SW 1271 (cell line): ENCODE data around the gene ALDH1A2.
A peak's percentile ranks its signal among the peaks of the same experiment; 100 is the strongest.
"Not testable (repeated sequence)": the region's sequence is repeated elsewhere in the genome, so short reads cannot be mapped to it uniquely, and the experiment has no call there.

Experiments used
- DNase-seq, 2 experiments: peaks; one replicate each; lab custom pipeline; 2025; lab: John Stamatoyannopoulos, UW

Gene ALDH1A2

GRCh38 chr15:58065445-58066041 is at the start of gene ALDH1A2:
Gene ALDH1A2 (minus strand): TSS chr15:58065711. CDS start chr15:58065650, 61 bp downstream.
- DNase-seq, result no peak

GRCh38 chr15:58114812-58115211 is 49.3 kb upstream of the ALDH1A2 start:
- DNase-seq, result no peak

DNA sequence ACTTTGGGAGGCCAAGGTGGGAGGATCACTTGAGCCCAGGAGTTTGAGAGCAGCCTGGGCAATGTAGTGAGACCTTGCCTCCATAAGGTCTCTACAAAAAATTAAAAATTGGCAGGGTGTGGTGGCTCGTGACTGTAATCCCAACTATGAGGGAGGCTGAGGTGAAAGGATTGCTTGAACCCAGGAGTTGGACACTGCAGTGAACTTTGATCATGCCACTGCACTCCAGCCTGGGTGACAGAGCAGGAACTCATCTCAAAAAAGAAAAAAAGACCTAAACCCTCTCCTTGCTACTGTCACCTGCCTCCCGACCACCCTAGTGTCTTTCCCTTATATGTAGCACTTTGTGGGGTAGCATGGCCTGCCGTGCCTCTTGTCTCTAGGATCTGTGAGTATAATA is 48.9 kb upstream of the ALDH1A2 start:
- DNase-seq, result no peak

GRCh38 chr15:58113358-58113757 is 47.8 kb upstream of the ALDH1A2 start:
- not testable (repeated sequence) for DNase-seq

- DNase-seq, result no peak
Observed at GRCh38 chr15:58111718-58112104, 46.2 kb upstream of the ALDH1A2 start.

DNA sequence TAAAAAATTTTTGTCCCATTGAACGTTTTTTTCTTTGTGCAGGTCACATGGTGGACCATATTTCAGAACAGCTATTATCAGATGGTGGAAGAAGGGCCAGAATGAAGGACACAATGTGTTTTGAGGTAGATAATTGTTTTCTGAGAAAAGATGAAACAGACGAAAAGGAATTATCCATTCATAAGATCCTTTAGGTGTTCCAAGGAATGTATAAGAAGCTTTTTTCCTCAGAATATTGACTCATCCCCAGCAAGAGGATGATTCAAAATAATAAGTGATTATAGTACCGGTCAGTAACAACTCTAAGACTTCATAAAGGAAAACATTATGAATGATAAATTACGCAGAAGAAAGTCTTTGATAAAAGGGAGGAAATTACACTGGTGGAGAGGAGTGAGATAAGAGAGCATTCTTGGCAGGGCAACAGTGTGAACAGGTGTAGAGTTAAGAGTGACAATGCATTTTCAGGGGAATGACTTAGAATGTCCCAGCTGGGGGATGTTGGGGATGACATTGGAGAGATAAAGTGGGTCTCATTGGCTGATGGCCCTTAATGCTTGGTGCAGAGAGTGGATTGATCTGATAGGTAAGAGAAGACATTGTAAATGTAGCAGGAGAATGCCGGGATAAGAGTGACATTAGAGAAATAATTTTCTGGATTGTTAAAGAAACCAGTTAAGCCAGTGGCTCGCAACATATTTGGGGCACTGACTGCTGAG is 45.6 kb upstream of the ALDH1A2 start:
- no peak for DNase-seq

- DNase-seq, result no peak
Observed at GRCh38 chr15:58109419-58109818, 43.9 kb upstream of the ALDH1A2 start.

- DNase-seq, result no peak
Observed at GRCh38 chr15:58108117-58108516, 42.6 kb upstream of the ALDH1A2 start.

DNA sequence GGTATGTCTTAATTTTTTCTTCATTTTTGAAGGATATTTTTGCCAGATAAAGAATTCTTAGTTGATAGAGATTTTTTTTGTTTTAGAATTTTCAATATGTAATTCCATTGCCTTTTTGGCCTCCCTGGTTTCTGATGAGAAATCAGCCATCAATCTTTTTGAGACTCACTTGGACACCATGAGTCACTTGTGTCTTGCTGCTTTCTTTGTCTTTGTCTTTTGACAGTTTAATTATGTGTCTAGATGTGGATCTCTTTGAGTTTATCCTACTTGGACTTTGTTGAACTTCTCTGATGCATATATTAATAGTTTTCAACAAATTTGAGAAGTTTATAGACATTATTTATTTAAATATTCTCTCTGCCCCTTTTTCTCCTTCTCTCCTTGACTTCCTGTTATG is 38.0 kb upstream of the ALDH1A2 start:
- DNase-seq, result no peak

DNA sequence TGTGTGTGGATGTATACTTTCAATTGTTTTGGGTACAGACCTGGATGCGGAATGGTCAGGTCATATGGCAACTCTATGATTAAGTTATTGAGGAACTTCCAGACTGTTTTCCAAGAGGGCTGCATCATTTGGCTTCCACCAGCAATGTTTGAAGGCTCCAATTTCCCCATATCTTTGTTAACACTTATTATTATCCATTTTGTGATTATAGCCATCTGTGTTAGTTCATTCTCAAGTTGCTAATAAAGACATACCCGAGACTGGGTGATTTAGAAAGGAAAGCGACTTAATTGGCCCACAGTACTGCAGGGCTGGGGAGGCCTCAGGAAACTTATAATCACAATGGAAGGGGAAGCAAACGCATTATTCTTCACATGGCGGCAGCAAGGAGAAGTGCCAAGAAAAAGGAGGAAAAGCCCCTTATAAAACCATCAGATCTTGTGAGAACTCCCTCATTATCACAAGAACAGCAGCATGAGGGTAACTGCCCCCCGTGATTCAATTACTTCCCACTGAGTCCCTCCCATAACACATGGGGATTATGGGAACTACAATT is 31.1 kb upstream of the ALDH1A2 start:
- DNase-seq, result no peak

DNA sequence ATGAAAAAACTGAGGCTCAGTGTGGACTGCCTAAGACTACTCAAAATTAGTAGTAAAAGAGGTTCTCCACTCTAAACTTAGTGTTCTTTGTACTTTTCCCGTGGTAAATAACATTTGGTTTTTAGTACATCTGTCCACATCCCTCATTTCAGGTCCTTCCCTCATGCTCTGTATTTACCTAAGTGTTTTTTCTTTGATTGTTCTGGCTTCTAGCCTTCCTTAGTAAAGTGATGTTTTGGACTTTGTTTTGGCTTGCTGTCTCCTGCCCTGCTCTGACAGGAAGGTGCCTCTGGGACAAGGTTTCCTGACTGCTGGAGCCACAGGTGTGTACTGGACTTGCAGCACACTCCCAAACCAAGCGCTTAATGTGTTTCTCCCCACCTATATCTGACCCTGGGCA is 29.9 kb upstream of the ALDH1A2 start:
- no peak for DNase-seq

GRCh38 chr15:58087871-58088270 is 22.4 kb upstream of the ALDH1A2 start:
- DNase-seq, result no peak

- no peak for DNase-seq
Observed at GRCh38 chr15:58086491-58086890, 21.0 kb upstream of the ALDH1A2 start.

GRCh38 chr15:58083526-58083925 is 18.0 kb upstream of the ALDH1A2 start:
- no peak for DNase-seq

DNA sequence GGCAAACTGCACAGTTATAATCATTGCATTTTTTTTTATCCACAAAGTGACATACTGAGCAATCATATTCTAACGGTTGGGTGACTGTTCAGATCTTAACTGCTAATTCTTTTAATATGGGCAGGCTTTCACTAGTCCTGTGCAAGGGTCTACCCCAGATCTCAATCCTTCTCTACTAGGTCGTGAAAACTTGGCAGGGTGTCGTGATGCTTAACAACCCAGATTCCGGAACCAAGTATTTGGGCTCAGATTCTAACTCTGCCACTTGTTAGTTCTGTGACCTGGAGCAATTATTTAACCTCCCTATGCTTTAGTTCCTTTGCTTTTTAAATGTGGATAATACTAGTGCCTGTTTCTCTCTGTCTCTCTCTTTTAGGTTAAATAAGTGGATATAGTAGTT is 16.4 kb upstream of the ALDH1A2 start:
- DNase-seq, result no peak

DNA sequence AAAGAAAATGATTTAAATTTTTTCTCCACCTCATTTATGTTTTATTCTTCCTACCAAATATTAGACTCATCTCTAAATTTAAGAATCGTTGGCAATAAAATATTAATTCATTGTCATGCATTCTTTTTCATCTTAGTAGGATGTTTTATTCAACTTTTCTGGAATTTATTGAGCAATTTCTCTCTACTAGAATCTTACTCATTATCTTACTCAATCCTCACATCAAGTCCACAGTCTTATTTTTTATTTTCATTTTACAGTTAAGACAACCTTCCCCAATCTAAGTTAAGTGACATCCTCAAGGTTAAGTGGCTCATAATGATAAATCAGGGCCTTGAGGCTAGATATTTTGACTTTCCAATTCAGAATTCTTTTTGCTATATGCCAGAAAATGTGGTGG is 15.9 kb upstream of the ALDH1A2 start:
- no peak for DNase-seq

DNA sequence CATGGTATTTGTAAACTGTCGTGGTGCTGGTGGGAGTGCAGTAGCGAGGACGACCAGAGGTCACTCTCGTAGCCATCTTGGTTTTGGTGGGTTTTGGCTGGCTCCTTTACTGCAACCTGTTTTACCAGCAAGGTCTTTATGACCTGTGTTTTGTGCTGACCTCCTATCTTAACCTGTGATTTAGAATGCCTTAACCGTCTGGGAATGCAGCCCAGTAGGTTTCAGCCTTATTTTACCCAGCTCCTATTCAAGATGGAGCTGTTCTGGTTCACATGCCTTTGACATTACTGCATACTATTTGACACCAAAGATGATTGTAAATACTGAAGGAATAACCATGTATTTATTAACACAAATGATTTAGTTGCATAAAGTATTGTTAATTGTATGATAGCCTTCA is 15.4 kb upstream of the ALDH1A2 start:
- not testable (repeated sequence) for DNase-seq

- DNase-seq, result no peak
Observed at GRCh38 chr15:58080398-58080797, 14.9 kb upstream of the ALDH1A2 start.

DNA sequence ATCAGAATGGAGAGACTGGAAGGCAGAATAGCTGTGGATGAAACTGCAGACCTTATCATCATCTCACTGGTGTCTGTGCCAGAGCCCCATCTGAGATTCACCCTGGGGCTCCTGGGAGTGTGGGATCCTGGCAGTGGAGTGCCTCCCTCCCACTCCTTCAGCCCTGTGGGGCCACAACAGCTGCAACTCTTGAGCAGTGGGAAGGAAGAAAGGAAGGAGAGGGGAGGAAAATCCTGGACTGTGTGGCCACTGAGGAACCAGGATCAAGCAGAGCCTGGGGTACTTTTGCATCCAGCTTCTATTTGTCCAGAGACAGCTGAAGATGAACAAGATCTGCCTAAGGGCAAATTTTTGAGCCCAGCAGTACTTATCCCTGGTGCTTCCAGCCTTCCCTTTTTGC is 13.1 kb upstream of the ALDH1A2 start:
- DNase-seq, result no peak

- peak in 1 of 2 experiments; percentile 15 for DNase-seq
Observed at GRCh38 chr15:58077427-58077826, 11.9 kb upstream of the ALDH1A2 start.

DNA sequence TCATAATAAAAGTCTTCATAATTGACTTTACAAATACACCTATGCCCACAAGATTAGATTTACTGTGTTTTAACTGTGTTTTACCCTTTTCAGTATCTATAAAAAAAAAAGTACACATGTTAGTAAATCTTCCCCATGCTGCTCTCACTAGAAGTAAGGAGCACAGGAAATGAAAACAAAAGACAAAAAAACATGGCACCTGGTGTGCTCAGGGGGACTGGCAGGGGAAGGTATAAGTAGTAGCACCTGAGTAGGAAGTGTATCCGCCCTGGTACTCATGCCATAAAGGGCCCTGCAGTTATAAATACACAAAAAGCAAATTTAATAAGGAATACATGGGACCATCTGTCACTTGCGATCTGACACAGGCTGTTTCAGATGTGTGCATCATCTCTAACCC is 8.9 kb upstream of the ALDH1A2 start:
- DNase-seq, result no peak

GRCh38 chr15:58070801-58071418 is 5.4 kb upstream of the ALDH1A2 start:
- DNase-seq, result peak in 1 of 2 experiments; percentile 54

GRCh38 chr15:58069008-58069407 is 3.5 kb upstream of the ALDH1A2 start:
- no peak for DNase-seq
